H9 (cell line): Measurements from ENCODE around the gene PP2D1. TPM values are rescaled to one million over a fixed set of nuclear protein-coding genes. Genes with fewer than 3 reads are reported as not detected.

Source experiments
- DNase-seq: peaks from one replicate; pipeline ENCODE4 v3.0.0-alpha.2; 2017
- H2AFZ ChIP-seq: one replicate; pipeline ENCODE4 v1.6.1; 2013; ENCODE audit warnings: mild to moderate bottlenecking, low read length, control low read depth, moderate library complexity
- H2AK5ac ChIP-seq: 2 replicates; pipeline ENCODE4 v1.6.1; 2013; ENCODE audit warnings: low read length, control low read depth, mixed read lengths; ENCODE audit not compliant: insufficient read length
- H2BK120ac ChIP-seq: one replicate; pipeline ENCODE4 v1.6.1; 2013; ENCODE audit warnings: low read depth, mild to moderate bottlenecking, low read length, control low read depth, inconsistent platforms; ENCODE audit not compliant: poor library complexity, severe bottlenecking
- H2BK12ac ChIP-seq: 2 replicates; pipeline ENCODE4 v1.6.1; 2013; ENCODE audit warnings: low read length, control low read depth, mixed read lengths, low read depth; ENCODE audit not compliant: insufficient read length
- H2BK15ac ChIP-seq: 2 replicates; pipeline ENCODE4 v1.6.1; 2013; ENCODE audit warnings: low read depth, low read length, control low read depth
- H2BK20ac ChIP-seq: one replicate; pipeline ENCODE4 v1.6.1; 2013; ENCODE audit warnings: low read depth, mild to moderate bottlenecking, low read length, control low read depth, inconsistent platforms; ENCODE audit not compliant: poor library complexity, severe bottlenecking
- H2BK5ac ChIP-seq: 2 replicates; pipeline ENCODE4 v1.6.1; 2013; ENCODE audit warnings: low read length, control low read depth, mixed read lengths; ENCODE audit not compliant: insufficient read length
- H3K14ac ChIP-seq: 2 replicates; pipeline ENCODE4 v1.6.1; 2013; ENCODE audit warnings: low read length, control low read depth; ENCODE audit not compliant: insufficient read depth
- H3K18ac ChIP-seq: 2 replicates; pipeline ENCODE4 v1.6.1; 2013; ENCODE audit warnings: low read depth, mild to moderate bottlenecking, mixed read lengths, low read length, control low read depth; ENCODE audit not compliant: insufficient read length
- H3K23ac ChIP-seq: 2 replicates; pipeline ENCODE4 v1.6.1; 2013; ENCODE audit warnings: low read length, control low read depth, mixed read lengths, low read depth; ENCODE audit not compliant: insufficient read length
- H3K23me2 ChIP-seq: 2 replicates; pipeline ENCODE4 v1.6.1; 2013; ENCODE audit warnings: low read depth, mild to moderate bottlenecking, mixed read lengths, low read length, control low read depth; ENCODE audit not compliant: insufficient read length, poor library complexity, severe bottlenecking
- H3K27ac ChIP-seq: 2 replicates; pipeline ENCODE4 v1.5.1; 2013; ENCODE audit warnings: low read length, control low read depth, mixed read lengths, low read depth; ENCODE audit not compliant: insufficient read length
- H3K27me3 ChIP-seq: 2 replicates; pipeline ENCODE4 v1.6.1; 2013; ENCODE audit warnings: low read length, control low read depth, inconsistent platforms; ENCODE audit not compliant: insufficient read depth
- H3K4ac ChIP-seq: 2 replicates; pipeline ENCODE4 v1.6.1; 2013; ENCODE audit warnings: low read depth, mild to moderate bottlenecking, control low read depth, inconsistent platforms, low read length, moderate library complexity
- H3K4me1 ChIP-seq: 2 replicates; pipeline ENCODE4 v1.6.1; 2013; ENCODE audit warnings: low read length, control low read depth, inconsistent platforms; ENCODE audit not compliant: insufficient read depth
- H3K4me2 ChIP-seq: 2 replicates; pipeline ENCODE4 v1.6.1; 2013; ENCODE audit warnings: low read length, control low read depth, mixed read lengths; ENCODE audit not compliant: insufficient read length, insufficient read depth
- H3K56ac ChIP-seq: 2 replicates; pipeline ENCODE4 v1.6.1; 2013; ENCODE audit warnings: low read depth, mild to moderate bottlenecking, mixed read lengths, low read length, control low read depth; ENCODE audit not compliant: insufficient read length
- H3K79me1 ChIP-seq: 2 replicates; pipeline ENCODE4 v1.6.1; 2013; ENCODE audit warnings: low read depth, mild to moderate bottlenecking, moderate library complexity, low read length, control low read depth, inconsistent platforms; ENCODE audit not compliant: insufficient read depth, poor library complexity, severe bottlenecking
- H3K79me2 ChIP-seq: 2 replicates; pipeline ENCODE4 v1.6.1; 2013; ENCODE audit warnings: low read length, control low read depth, inconsistent platforms; ENCODE audit not compliant: insufficient read depth
- H3K9ac ChIP-seq: 2 replicates; pipeline ENCODE4 v1.6.1; 2013; ENCODE audit warnings: low read length, control low read depth, mixed read lengths; ENCODE audit not compliant: insufficient read length; ENCODE audit errors: extremely low read depth
- H3K9me3 ChIP-seq: one replicate; pipeline ENCODE4 v1.6.1; 2013; ENCODE audit warnings: low read depth, low read length, inconsistent platforms; ENCODE audit not compliant: control insufficient read depth
- H3T11ph ChIP-seq: one replicate; pipeline ENCODE4 v1.6.1; 2013; ENCODE audit warnings: mild to moderate bottlenecking, low read length, control low read depth, inconsistent platforms
- H4K20me1 ChIP-seq: one replicate; pipeline ENCODE4 v1.6.1; 2013; ENCODE audit not compliant: control insufficient read depth, insufficient read length, insufficient read depth
- H4K5ac ChIP-seq: 2 replicates; pipeline ENCODE4 v1.6.1; 2013; ENCODE audit warnings: low read depth, mild to moderate bottlenecking, mixed read lengths, low read length, control low read depth; ENCODE audit not compliant: insufficient read length
- H4K8ac ChIP-seq: replicated peaks from 2 replicates; pipeline ENCODE4 v1.6.1; 2013; ENCODE audit warnings: low read length, control low read depth, mixed read lengths, low read depth; ENCODE audit not compliant: insufficient read length
- H4K91ac ChIP-seq: 2 replicates; pipeline ENCODE4 v1.6.1; 2013; ENCODE audit warnings: low read depth, mild to moderate bottlenecking, moderate library complexity, mixed read lengths, low read length, control low read depth; ENCODE audit not compliant: insufficient read length
- H3K27ac Mint-ChIP-seq, 3 experiments: 2 replicates in 2 of 3; 3 replicates in 1 of 3; pipeline ENCODE4 v1.8.0; 2020 to 2021; ENCODE audit warnings: mixed read lengths in 3 of 3, mild to moderate bottlenecking in 1 of 3, moderate library complexity in 1 of 3
- H3K27me3 Mint-ChIP-seq: 2 replicates; pipeline ENCODE4 v1.8.0; 2021; ENCODE audit warnings: low read depth, mild to moderate bottlenecking, moderate library complexity, mixed read lengths
- H3K36me3 Mint-ChIP-seq, 3 experiments: 2 replicates in 2 of 3; 3 replicates in 1 of 3; pipeline ENCODE4 v1.8.0; 2020 to 2021; ENCODE audit warnings: low read depth in 3 of 3, mixed read lengths in 3 of 3; ENCODE audit not compliant: insufficient read depth in 1 of 3
- H3K4me1 Mint-ChIP-seq, 2 experiments: 2 replicates each; pipeline ENCODE4 v1.8.0; 2020; ENCODE audit warnings: mixed read lengths in 2 of 2
- H3K4me3 Mint-ChIP-seq, 2 experiments: 2 replicates in 1 of 2; 3 replicates in 1 of 2; pipeline ENCODE4 v1.8.0; 2020 to 2021; ENCODE audit warnings: mild to moderate bottlenecking in 2 of 2, mixed read lengths in 2 of 2, moderate library complexity in 1 of 2
- H3K9me3 Mint-ChIP-seq, 2 experiments: 2 replicates in 1 of 2; 3 replicates in 1 of 2; pipeline ENCODE4 v1.8.0; 2020; ENCODE audit warnings: mild to moderate bottlenecking in 2 of 2, mixed read lengths in 2 of 2, moderate library complexity in 1 of 2
- CTCF ChIP-seq: fragments of 200-600 bp; sonication (generic); conservative IDR thresholded peaks from 3 replicates; pipeline ENCODE4 v1.8.0; 2021; ENCODE audit warnings: antibody characterized with exemption, mild to moderate bottlenecking
- WGBS: extraction: QIAGEN DNeasy Blood & Tissue Kit; methylation state at CpG from one replicate; pipeline ENCODE4 v1.1.7; 2013; ENCODE audit warnings: missing lambda C conversion rate, low lambda C conversion rate, mixed read lengths; ENCODE audit not compliant: insufficient read length; ENCODE audit errors: extremely low coverage; 5-methylcytosine and 5-hydroxymethylcytosine counted together
- total RNA-seq: library from RNA; stranded (reverse); gene quantifications from 2 replicates; pipeline ENCODE4 v1.2.1, GENCODE V29; 2021

Gene PP2D1
- total RNA-seq, 1 experiment from 2014 or later, result not detected

GRCh38 chr3:19967812-19968211 is 44.3 kb downstream of the PP2D1 start:
- Histone ChIP-seq H3K79me1 (peaks cover 6% of the 10 kb centered on the region), H2BK120ac (no peak overlapping the region), H2BK15ac (no peak overlapping the region), H3K56ac (no peak overlapping the region), H3K18ac (no peak overlapping the region), H3T11ph (no peak overlapping the region), H2BK20ac (no peak overlapping the region), H3K4ac (no peak overlapping the region), H3K23me2 (no peaks in the 10 kb centered on the region), H3K4me2 (no peak overlapping the region), H3K9ac (no peak overlapping the region), H2AFZ (no peak overlapping the region), H3K23ac (no peak overlapping the region), H3K4me1 (no peaks in the 10 kb centered on the region), H2BK5ac (no peak overlapping the region), H3K9me3 (no peaks in the 10 kb centered on the region), H4K20me1 (no peaks in the 10 kb centered on the region), H4K5ac (no peak overlapping the region), H3K27me3 (no peaks in the 10 kb centered on the region), H3K79me2 (peaks cover 40% of the 10 kb centered on the region; the same call in 1 of the 2 replicates), H2BK12ac (no peak overlapping the region), H2AK5ac (no peak overlapping the region), H4K8ac (no peak overlapping the region), H3K14ac (no peak overlapping the region), H3K27ac (no peak overlapping the region), H4K91ac (no peak overlapping the region)
- no peak for DNase-seq
- no peak for TF ChIP-seq CTCF
- Mint-ChIP-seq H3K9me3 (no peaks in the 10 kb centered on the region), H3K27ac (peak overlapping the region in 2 of 3 experiments; percentile 4 to 8; a peak in 2 of 7 replicates), H3K36me3 (peaks cover 7 to 15% (median 14%) of the 10 kb centered on the region in 3 experiments; a peak in 5 of 7 replicates), H3K4me1 (peaks cover 0 to 6% of the 10 kb centered on the region in 2 experiments; a peak in 1 of 4 replicates), H3K4me3 (no peak overlapping the region), H3K27me3 (no peaks in the 10 kb centered on the region)
- WGBS, result no CpG with 5 or more reads among the region's 4 CpGs
